Epithelial cell of alveolus of lung (primary cell): ENCODE results near the gene CALB2. TPM values are rescaled to one million over a fixed set of nuclear protein-coding genes. Genes with fewer than 3 reads are reported as not detected.

Experiments used
- total RNA-seq: library from RNA; depleted of rRNA; stranded (reverse); fragments of >200 nt; gene quantifications from 2 replicates; pipeline ENCODE4 v1.2.1, GENCODE V29; 2015

The CALB2 gene
- total RNA-seq: 1.4 TPM in 1 of 2 replicates, not detected in the other

GRCh38 chr16:71358464-71358998 lies at the start of gene CALB2:
Gene CALB2, plus strand, starts transcription at chr16:71358723. Its CDS starts 70 bp downstream, at chr16:71358793.

Other genes with a start within 250 kb of the CALB2 start
- 0.26 and 0.40 TPM in 2 replicates for gene HYDIN, start 128.0 kb upstream of the CALB2 start, total RNA-seq
- 18.2 and 21.9 TPM in 2 replicates for gene CMTR2, start 69.3 kb upstream of the CALB2 start, total RNA-seq
- not detected in 2 replicates for gene TLE7, start 83.3 kb downstream of the CALB2 start, total RNA-seq
- gene ZNF23, start 103.5 kb downstream of the CALB2 start, total RNA-seq: 5.9 and 8.9 TPM in 2 replicates
- 1.2 and 1.3 TPM in 2 replicates for gene ZNF19, start 130.6 kb downstream of the CALB2 start, total RNA-seq
- not detected in 2 replicates for gene CHST4, start 167.7 kb downstream of the CALB2 start, total RNA-seq
- not detected in 2 replicates for gene TAT, start 218.4 kb downstream of the CALB2 start, total RNA-seq